Left renal cortex interstitium (tissue), 4 donors: Measurements from ENCODE around the gene POLQ. TPM values are rescaled to one million over a fixed set of nuclear protein-coding genes. Genes with fewer than 3 reads are reported as not detected.
"Not testable (repeated sequence)": the region's sequence is repeated elsewhere in the genome, so short reads cannot be mapped to it uniquely, and the experiment has no call there.

Experiments
- DNase-seq, 4 donors: peaks; one replicate each; pipeline ENCODE4 v3.0.0-alpha.2; 2013; ENCODE audit warnings: low read depth in 4 of 4, low spot score in 2 of 4, missing footprints in 1 of 4
- polyA plus RNA-seq, 4 donors: library from polyadenylated mRNA; unstranded; fragments of 120-200 nt; gene quantifications; one replicate each; pipeline ENCODE4 v1.2.1, GENCODE V29; 2013; ENCODE audit not compliant: insufficient read length in 4 of 4

Gene POLQ
- polyA plus RNA-seq, 4 donors = 4.7 to 7.9 (median 6.6) TPM

DNA sequence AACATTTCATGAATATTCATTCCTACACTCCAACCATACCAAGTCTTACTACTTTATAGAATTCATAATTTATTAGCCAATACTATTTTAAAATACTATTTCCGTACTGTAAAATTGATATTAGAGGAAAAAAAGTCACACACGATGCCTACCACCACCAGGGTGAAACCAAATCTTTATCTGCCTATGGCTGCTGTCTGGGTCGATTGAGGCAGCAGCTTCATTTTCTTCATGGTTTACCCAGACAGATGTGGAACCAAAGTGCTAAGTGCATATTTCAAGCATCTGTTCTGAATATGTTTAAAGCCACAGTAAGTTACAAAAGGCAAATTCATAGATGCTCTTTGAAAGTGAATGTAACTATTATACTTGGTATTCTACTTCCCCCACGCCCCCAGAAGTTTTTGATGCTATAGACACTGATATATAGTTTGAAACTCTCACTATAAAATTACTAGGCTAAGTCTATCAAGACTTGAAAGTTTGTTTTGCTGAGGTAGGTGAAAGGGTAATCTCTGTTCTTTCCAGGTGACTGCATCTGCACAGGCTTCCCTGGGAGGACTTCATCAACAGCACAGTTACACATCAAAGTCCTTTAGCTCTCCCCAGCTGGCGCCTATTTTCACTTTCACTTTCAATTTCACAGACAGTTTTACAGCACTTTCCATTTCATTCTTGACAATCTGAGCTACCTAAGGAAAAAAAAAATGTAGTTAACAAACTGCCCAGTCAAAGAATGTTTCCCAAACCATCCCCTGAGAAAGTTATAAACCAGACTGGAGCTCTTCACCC, 113.9 kb downstream of the POLQ start:
- DNase-seq = peak; percentile 30 to 73 (median 57)

DNA sequence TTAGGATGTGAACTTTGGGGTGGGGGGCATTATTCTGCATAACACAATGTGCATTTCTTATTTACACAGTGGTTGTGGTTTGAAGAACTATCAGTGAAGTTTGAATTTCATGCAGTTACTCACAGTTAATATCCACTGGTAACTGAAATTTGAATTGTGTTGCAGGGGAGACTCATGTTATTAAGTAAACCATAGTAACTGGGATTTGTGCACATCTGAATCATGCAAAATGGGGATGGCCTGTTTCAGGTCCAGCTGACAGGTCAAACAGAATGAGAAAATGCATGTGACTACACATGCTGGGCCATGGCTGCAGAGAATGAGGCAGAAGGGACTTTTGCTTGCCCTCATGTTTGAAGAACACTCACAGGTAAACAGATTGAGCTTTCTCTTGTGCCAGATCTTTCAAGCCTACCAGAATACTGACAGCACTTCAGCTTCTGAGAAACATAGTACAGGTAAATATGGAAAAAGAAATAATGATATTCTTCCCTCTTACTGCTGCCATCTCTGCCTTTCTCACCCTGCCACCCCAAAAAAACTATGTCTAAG, 115.0 kb downstream of the POLQ start:
- DNase-seq = no peak

DNA sequence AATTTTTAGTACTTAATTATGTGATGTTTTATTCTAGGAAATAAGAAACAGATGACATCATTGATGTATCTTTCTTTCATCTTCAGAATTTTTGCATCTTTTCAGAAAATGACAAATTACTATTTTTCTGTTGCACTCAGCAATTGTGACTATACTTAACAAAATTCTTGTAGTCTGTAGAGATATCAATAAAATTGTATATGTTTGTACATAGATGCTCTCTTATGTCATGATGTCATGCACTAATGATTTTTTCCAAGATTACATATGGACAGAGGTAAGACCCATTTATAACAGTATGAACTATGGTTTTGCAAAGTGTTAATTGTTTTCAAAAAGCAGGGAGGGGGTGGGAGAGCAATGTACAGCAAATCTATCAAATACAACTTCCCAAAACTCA, 121.2 kb downstream of the POLQ start:
- no peak for DNase-seq

DNA sequence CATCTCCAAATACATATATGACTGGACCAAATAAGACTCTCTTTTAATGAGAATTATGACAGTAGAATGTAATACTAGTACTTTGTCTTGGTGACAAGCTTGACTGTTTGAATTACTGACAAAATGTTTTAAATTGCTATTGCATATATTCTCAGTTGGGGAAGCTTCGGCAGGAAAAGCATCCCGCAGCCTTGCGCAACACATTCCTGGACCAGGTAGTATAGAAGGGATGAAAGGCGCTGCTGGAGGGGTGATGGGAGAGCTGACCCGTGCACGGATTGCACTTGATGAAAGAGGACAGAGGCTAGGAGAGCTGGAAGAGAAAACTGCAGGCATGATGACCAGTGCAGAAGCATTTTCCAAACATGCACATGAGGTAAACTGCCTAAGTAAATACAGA, 127.6 kb downstream of the POLQ start:
- no peak for DNase-seq

DNA sequence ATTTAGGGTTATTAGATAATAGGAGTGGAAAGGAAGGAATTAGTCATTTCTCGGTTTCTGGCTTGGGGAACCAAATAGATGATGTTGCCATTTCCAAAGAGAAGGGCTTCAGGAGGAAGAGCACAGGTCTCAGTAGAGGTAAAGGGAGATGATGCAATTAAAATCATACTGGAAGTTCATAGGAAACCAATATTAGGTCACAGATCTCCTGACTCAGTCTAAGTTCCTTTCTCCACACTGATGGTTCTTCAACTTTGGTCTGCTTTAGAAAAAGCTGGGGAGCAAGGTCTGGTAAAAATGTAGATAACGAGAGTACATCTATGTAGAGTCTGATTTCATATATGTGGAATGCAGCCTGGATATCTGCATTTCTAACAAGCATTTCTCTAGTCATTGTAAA, 130.9 kb downstream of the POLQ start:
- DNase-seq = no peak

DNA sequence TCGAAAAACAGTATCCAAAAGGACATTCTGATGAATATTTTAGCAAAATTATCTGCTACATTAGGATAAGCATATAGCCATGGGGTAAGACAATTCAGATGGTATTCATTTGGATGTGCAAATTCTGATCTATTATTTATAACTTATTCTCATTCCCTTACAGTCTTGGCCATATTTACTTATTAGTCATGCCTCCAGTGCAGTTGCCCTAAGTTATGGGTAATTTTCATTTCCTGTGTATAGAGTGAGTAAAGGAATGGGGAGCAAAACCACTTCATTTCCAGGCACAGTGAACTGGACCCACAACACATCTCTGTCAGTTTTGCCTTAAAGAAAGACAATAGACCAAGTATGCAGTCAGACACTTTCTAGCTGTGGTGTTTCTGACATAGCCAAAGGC, 134.3 kb downstream of the POLQ start:
- DNase-seq = no peak

DNA sequence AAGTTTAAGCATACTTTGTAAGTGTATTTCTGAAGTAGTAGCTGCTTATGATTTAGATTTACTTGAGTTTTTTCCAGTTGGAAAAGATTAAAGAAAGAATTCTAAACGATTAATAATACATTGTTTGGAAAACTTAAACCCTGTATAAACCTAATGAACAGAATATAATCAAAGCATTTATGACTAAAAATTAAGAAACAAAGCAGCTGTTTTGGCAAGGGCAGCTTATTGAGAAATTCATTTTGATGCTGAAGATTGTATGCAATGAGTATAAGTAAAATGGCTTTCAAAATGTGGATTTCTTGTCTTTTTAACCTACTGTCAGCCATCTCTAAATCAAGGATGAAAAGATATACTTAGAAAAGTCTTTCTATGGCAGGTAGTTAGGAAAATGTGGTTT, 140.2 kb downstream of the POLQ start:
- DNase-seq = no peak

DNA sequence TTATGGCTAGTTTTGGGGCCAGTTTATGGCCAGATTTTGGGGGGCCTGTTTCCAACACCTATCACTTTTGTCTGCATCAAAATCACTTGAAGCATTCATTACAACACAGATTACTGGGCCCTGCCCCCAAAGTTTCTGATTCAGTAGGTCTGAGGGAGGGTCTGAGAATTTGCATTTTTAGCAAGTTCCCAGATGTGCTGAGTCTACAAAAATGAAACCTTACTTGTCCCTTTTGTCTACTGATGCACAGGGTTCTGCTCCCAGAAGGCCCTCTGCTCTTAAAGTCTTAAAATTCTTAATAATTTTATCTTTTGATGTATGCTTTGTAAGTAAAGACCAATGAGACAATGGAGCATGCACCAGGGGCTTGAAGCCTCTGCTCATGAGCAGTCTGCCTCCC, 146.0 kb downstream of the POLQ start:
- DNase-seq = no peak

DNA sequence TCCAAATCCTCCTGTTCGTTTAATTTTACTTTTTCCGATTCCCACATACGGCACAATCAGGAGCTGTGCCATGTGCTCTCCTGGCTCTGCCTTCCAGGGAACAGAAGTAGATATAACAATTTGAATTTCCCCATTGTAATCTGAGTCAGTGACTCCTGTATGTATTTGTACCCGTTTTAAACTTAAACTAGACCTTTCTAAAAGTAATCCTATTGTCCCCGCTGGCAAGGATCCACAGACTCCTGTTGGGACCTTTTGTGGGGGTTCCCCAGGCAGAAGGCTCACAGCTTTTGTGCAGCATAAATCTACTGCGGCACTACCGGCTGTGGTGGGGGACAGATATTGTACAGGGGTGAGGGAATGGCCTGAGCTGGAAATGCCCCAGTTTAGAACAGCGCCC, 147.7 kb downstream of the POLQ start:
- DNase-seq = not testable (repeated sequence)

DNA sequence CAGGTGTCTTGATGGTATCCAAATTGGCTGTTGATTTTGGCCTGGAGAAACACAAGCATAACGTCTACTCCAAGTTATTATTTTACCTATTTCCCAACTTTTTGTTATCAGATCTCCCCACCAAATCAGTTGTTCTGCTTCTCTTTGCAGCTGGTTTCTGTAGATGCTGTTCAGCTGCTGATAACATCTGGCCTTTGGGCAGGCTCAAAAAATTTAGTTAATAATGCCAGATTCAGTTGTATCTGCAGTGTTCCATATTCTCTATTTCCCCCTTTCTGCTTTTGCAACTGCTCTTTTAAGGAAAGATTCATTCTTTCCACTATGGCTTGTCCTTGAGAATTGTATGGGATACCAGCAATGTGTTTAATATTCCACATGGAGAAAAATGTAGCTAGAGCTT, 149.8 kb downstream of the POLQ start:
- DNase-seq = not testable (repeated sequence)

DNA sequence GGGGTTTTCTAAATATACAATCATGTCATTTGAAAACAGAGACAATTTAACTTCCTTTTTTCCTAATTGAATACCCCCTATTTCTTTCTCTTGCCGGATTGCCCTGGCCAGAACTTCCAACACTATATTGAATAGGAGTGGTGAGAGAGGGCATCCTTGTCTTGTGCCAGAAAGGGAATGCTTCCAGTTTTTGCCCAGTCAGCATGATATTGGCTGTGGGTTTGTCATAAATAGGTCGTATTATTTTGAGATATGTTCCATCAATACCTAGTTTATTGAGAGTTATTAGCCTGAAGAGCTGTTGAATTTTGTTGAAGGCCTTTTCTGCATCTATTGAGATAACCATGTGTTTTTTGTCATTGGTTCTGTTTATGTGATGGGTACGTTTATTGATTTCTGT, 157.5 kb downstream of the POLQ start:
- not testable (repeated sequence) for DNase-seq

Other genes starting within 250 kb of the POLQ start
- gene ARGFX, start 22.0 kb upstream of the POLQ start, polyA plus RNA-seq = not detected
- gene FBXO40, start 47.4 kb upstream of the POLQ start, polyA plus RNA-seq = under 1 TPM; 0.02 to 0.05 (median 0.04) TPM
- gene HCLS1, start 114.9 kb upstream of the POLQ start, polyA plus RNA-seq = 1 to 10 TPM; 5.5 to 8.3 (median 6.3) TPM
- 10 to 100 TPM; 68.1 to 92.1 (median 81.4) TPM for gene GOLGB1, start 203.8 kb upstream of the POLQ start, polyA plus RNA-seq